Embryonic facial prominence (tissue), 1 donor: ENCODE measurements around the gene USP43.

Source experiments
- DNase-seq: peaks from one replicate; pipeline ENCODE4 v3.0.0-alpha.2; 2016; ENCODE audit errors: extremely low spot score

The USP43 gene

GRCh38 chr17:9666461-9667050 is 21.2 kb downstream of the USP43 start:
- DNase-seq, result no peak

GRCh38 chr17:9668517-9668916 is 23.2 kb downstream of the USP43 start:
- no peak for DNase-seq

- no peak for DNase-seq
Observed at GRCh38 chr17:9669551-9670008, 24.3 kb downstream of the USP43 start.

GRCh38 chr17:9670596-9670995 is 25.3 kb downstream of the USP43 start:
- DNase-seq, result no peak

DNA sequence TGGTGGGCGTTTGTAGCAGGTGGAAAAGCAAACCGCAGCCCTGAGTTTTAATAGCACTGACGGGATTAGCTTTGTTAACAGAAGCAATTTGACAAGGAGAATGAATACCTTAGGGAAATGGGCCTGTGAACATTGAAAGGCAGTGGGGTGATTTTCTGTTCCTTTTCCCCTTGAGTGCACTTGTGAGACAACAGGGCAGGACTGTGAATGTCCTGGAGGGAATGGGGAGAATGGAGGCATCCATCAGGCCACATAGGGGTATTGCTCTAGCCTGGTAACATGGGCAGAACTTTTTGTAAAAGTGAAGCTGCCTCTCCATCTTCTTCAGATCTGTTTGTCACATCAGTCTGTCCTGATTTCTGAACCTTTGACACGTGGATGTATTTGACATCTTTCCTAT is 26.2 kb downstream of the USP43 start:
- no peak for DNase-seq

- no peak for DNase-seq
Observed at GRCh38 chr17:9672266-9672665, 26.9 kb downstream of the USP43 start.

DNA sequence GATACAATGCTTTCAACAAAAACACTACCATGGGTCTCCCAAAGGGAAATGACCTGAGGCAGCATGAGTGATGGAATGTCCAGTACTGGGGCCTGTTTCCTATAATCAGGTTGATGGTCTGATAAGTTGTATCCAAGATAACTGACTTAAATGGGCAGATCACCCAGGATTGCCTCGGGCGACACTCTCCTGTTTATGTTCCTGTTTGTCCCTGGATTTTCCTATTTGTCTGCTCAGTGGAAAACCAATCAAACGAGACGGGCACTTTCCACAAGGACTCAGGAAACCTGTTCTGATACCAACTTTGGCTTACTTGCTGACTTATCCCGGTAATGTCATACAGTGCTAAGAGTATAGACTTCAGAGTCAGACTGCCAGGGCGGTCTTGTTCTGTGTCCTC is 27.4 kb downstream of the USP43 start:
- no peak for DNase-seq

GRCh38 chr17:9676084-9676483 is 30.8 kb downstream of the USP43 start:
- no peak for DNase-seq

- DNase-seq, result no peak
Observed at GRCh38 chr17:9676820-9677310, 31.5 kb downstream of the USP43 start.

DNA sequence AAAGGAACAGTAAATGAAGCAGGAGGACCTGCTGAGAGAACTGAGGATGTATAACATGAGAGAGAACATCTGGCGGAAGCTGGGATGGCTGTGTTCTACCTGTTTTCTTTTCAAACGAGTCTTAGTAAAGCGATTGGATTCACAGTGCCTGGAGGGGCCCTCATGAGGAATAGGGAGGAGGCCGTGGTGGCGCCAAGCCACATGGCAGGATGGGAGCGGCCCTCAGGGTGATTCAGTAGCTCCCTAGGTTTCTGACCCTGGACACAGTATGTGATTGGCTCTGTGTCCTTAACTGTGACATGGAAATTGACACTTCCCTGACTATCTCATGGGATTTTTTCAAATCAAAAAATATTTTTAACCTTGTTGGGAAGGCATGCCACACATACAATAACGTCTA is 32.1 kb downstream of the USP43 start:
- no peak for DNase-seq

GRCh38 chr17:9677896-9678295 is 32.6 kb downstream of the USP43 start:
- DNase-seq, result no peak

GRCh38 chr17:9684955-9685621 is 39.8 kb downstream of the USP43 start:
- no peak for DNase-seq

DNA sequence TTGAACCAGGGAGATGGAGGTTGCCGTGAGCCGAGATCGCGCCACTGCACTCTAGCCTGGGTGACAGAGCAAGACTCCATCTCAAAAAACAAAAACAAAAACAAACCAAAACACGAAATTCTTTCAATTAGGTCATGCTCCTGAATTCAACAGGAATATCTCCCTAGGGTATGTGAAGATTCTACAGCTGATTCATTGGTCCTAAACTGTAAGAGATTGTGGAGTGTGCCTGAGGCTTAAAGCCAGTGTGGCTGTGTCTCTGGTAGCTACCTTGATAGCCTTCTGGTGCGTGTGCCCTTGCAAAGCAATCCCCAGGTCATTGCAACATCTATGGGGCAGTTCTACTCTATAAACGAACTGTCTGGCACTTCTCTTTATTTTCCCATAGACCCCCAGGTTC is 48.4 kb downstream of the USP43 start:
- DNase-seq, result no peak

DNA sequence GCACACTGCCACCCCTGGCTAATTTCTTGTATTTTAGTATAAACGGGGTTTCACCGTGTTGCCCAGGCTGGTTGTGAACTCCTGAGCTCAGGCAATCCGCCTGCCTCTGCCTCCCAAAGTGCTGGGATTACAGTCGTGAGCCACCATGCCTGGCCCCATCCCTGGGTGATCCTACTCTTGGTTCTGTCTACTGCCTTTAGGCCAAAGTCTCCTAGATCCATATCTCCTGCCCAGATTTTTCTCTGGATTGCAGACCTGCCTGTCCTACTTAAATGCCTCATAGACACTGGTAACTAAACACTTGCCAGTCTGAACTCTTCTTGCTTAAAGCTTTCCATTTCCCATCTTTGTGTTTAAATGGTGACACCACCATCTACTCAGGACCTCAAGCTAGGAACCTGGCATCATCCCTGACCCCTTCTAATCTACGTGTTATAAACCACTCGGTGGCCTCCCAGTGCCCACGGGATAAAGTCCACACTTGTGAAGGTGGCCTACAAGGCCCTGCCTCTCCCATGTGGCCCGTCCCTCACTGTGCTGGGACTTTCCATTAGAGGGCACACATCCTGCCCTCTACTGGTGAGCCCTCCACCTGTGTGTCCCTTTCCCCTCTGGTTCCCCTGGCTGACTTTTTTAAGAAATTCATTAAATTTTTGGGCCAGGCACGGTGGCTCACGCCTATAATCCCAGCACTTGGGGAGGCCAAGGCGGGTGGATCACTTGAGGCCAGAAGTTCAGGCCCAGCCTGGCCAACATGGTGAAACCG is 51.1 kb downstream of the USP43 start:
- no peak for DNase-seq

DNA sequence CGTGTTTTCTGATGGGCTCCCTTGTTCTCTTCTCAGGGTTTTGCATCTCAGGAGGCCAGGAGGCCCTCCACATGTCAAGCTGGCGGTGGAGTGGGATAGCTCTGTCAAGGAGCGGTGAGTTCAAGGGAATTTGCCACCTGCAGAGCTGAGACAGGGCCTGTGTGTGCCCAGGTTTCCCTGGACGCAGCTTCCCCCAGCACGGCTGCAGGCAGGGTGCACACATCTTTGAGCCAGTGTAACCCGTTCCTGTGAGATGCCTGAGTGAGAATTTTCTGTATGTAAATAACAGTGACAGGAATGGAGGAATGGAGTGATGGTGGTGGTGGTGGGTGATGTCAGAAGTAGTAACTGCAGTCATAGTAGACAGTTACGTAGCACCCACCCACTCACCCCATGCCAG is 54.8 kb downstream of the USP43 start:
- no peak for DNase-seq

DNA sequence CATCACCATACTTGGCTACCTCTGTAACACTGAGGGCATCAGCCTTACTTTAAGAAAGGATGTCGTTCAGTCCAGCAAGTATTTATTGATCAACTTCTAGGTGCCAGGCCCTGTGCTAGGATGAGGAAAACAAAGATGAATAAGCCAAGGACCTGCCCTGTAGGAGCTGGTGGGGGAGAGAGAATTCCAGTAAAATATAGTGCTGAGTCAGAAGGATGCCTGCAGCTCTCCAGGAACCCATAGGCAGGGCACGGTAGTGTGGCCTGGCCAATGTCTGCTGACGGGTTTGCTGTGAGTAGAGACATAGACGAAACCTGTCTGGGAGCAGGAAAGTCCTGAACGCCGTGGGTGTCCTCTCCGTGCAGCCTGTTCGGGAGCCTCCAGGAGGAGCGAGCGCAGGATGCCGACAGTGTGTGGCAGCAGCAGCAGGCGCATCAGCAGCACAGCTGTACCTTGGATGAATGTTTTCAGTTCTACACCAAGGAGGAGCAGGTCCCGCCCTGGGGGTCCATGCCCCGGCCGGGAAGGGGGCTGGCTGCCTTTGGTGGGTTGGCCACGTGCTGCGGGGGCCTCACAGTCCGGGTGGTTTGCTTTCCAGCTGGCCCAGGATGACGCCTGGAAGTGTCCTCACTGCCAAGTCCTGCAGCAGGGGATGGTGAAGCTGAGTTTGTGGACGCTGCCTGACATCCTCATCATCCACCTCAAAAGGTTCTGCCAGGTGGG is 55.6 kb downstream of the USP43 start:
- no peak for DNase-seq

DNA sequence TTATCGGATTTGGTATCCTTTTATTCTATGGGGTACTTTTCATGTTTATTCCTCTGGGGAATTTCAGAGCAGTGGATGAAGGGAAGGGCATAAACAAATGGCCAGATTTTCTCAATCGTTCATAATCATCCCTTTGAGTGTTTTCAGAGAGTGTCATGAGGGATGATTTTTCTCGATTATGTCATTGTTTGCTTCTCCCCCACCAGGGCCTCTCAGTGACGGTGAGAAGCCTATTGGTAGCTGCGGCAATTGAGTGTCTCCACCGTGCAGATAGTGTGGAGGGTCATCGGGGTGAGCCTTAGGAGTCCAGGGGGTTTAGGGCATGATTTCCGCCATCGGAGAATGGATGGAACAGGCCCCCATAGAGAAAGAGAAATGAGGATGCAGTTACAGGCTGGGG is 57.2 kb downstream of the USP43 start:
- DNase-seq, result no peak

- no peak for DNase-seq
Observed at GRCh38 chr17:9702914-9703780, 57.8 kb downstream of the USP43 start.

GRCh38 chr17:9703781-9704082 is 58.4 kb downstream of the USP43 start:
- no peak for DNase-seq

DNA sequence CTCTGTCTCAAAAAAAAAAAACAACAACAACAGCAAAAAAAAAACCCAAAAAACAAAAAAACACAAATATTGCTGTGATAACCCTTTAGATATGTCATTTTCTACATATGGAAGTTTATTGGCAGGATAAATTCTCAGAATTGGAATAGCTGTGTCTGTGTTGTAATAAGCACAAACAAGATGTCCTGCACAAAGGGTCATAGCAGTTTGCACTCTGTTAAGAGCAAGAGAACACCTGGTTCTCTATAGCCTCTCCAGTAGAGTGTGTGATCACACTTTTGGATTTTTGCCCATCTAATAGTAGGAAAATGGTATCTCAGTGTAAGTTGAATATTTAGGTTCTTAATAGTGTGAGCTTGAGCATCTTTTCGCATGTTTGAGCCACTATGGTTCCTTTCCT is 60.4 kb downstream of the USP43 start:
- no peak for DNase-seq

- DNase-seq, result no peak
Observed at GRCh38 chr17:9707948-9708347, 62.6 kb downstream of the USP43 start.
